Measurements from ENCODE around the gene ME3.
"Not testable (repeated sequence)": the region's sequence is repeated elsewhere in the genome, so short reads cannot be mapped to it uniquely, and the experiment has no call there.

Gene ME3

DNA sequence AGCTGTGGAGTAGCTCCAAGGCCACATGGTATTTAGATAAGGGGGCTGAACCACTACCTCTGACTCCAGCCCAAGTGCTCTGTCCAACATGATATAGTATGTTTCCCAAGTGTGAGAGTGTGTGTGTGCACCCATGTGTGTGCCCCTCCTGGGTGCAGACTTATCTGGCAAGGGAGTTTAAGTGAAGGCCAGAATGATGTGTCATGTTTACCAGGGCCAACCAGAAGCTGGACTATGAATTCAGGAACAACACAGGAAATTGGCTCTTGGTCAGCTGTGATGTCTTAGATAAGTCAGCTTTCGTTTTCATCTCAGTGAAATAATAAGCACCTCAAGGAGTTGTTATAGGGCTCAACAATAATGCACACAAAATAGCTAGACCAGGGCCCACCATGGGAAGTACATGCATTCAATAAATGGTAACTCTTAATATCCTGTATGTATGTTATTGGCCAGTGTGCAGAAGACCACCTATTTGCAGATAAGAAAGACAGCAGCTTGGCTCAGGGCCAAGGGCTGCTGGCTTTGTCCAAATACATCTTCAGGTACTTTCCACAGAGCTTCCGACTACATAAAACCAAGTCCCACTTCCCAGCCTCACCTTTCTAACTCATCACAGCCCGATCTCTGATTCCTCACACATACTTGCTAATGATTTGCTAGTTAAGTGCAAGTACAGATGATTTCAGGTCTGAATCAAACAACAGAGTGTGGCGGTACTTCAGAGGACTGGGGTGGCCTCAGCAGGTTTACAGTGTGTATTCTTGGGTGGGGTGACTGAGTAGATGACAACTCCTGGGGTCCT is 120.9 kb downstream of the ME3 start:
- DNase-seq: no peak

GRCh38 chr11:86550757-86551156 is 121.7 kb downstream of the ME3 start:
- DNase-seq: no peak

DNA sequence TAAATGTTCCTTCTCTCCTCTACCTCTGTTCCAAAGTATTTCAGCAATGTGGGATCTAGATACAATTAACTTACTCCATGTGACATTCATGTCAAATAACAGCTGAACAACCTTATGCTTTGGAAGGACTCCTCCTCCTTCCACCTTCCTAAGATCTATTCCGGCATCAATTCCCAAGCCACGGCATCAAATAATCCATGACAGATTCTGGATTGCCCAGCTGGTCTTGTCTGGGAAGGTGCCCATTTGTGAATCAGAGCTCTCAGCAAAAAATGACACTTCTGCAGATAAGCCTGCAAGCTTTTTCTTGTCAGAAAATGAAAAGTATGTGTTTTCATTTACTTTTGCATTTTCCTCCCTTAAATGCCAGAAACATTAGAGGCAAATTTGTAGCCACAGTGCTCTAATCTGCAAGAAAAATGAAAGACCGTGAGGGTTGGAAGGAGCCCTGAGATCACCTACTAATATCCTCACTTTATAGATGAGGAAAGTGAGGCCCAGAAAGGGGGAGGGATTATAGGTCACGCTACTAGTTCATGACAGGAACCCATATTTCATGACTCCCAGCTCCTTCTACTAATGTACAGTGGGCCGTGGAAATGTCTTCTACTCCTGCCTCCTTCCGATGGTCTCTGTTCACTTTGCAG is 124.0 kb downstream of the ME3 start:
- no peak for DNase-seq

DNA sequence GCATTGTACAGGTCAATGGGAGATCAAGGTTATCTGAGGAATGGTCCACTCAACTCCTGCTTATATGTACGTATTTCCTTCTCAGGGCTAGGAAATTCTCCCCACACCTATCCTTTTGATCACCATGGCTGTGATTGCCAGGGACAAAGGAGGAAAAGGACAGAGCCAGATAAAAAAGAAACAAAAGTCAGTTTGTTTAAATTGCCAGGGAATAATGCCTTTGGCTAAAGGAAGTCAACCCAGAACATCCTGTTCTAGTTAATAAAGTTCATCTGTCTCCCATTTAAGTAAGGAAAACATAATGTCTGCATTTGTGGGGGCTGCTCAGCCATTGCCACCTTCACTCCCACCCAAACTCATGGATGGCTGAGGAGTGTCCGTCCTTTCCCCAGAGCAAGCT is 124.7 kb downstream of the ME3 start:
- no peak for DNase-seq

- DNase-seq: not testable (repeated sequence)
These were observed 131.1 kb downstream of the ME3 start for GRCh38 chr11:86541299-86541698.

DNA sequence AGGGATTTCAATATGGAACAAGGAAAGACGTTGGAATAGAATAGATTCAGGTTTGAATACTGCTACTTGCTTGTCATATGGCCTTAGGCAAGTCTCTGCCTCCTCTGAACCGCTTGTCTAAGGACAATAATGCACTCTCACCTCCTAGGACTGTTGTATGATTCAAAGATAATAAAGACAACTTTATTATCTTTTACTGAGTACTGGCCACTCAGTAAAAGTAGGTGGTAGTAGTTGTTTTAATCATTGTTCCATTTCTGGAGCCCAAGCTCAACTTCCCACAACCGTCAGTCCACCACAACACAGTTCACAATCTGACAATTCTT is 134.2 kb downstream of the ME3 start:
- DNase-seq: no peak

DNA sequence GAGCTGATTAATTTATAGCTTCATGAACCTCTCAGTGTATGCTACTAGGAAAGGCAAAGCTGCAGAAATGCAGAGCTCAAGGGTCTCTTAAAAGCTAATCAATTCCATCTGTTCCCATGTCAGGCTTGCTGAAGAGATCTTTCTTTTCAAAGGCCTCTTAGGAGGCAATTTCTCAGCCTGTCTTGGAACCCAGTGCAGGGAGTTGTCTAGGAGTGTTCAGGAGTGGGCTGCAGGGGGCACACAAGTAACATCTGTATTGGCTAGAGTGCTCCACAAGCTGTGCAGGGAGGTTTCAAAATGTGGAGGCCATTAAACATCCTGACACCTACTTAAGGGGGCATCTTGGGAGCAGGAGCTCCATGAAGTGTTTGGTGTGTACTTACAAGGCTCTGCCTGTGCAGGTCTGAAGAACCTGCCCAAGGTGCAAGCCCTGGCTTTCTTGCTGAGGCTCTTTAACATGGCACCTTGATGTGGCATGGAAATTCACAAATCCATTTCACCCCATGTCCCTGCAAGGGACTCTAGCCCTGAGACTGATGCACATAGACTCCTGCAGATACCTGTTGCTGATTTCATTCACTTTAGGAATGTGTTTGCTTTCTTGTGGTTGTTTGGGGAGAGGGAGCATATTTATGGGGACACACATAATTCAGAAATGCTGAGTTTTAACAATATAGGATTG is 134.7 kb downstream of the ME3 start:
- no peak for DNase-seq

- no peak for DNase-seq
These were observed 136.6 kb downstream of the ME3 start for GRCh38 chr11:86535773-86536172.

DNA sequence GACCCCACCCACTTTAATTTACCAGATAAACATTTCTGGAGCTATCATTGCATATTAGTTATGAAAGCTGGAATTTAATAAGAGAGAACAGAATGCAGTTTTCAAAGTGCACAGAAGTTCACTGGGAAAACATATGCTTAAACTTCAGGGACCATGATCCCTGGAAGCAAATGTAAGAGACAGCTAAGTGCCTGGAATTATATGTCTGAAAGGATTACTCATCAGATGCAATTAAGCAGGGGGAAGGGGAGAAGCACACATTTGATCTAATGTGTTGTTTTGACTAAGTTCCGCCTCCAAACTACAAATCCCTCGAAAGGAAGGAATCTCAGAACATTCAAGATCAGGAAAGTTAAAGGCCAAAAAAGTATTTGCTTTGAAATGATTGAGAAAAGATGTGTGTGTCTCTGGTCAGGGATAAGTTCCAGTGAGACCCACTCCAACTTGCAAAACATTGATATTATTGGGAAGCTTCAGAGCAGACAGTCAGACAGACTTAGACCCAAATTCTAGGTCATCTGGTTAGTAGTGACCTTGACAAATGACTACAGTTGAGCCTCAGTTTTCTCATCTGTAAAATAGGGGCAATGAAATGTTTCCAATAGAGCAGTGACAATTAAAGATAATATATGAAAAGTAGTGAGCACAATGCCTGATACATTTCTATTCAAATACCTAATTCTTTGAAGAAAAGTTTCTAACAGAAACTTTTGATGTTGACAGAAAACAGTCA is 147.6 kb downstream of the ME3 start:
- no peak for DNase-seq

- no peak for DNase-seq
These were observed 148.4 kb downstream of the ME3 start for GRCh38 chr11:86523738-86524619.

DNA sequence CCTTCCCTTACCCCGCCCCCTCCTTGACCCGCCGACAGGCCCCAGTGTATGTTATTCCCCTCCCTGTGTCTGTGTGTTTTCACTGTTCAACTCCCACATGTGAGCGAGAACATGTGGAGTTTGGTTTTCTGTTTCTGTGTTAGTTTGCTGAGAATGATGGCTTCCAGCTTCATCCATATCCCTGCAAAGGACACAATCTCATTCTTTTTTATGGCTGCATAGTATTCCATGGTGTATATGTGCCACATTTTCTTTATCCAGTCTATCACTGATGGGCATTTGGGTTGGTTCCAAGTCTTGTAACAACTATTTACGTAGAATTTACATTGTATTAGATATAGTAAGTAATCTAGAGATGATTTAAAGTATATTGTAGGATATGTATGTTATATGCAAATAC is 149.9 kb downstream of the ME3 start:
- DNase-seq: not testable (repeated sequence)

- DNase-seq: no peak
These were observed 153.1 kb downstream of the ME3 start for GRCh38 chr11:86519064-86519911.

GRCh38 chr11:86518211-86518610 is 154.2 kb downstream of the ME3 start:
- no peak for DNase-seq

- DNase-seq: no peak
These were observed 154.9 kb downstream of the ME3 start for GRCh38 chr11:86517557-86517956.

DNA sequence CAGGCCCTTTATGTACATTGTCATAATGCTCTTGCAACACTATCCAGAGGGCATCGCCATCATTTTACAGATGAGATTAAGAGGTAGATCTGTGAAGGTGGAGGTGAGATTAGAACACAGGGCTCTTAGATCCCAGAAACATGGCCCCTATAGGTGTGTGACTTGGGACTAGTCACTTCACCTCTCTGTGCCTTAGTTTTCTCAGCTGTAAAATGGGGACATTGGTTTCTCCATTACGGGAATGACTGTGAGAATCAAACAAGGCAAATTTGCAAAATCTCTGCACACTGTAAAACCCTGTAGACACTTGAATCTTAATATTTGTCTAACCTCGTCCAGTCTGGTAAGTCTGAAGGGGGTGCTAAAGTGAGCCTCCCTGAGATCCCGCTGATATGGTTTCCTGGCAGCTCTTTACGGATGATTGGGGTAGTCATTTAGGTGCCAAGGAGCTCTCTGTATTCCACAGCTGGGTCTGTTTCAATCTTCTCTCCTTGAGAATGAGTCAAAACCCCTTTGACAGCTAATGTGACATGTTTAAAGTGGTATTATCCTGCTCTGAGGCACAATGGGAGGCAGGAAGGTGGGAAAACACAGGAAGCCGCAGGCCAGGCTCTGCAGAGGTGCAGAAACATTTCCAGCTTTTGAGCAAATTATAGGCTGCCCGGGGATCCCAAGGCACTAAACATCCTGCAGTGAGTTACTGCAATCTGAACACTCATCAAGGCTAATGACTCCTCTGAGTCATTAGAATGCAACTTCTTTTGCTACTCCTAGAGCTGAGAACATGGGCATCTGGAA is 156.9 kb downstream of the ME3 start:
- DNase-seq: no peak

DNA sequence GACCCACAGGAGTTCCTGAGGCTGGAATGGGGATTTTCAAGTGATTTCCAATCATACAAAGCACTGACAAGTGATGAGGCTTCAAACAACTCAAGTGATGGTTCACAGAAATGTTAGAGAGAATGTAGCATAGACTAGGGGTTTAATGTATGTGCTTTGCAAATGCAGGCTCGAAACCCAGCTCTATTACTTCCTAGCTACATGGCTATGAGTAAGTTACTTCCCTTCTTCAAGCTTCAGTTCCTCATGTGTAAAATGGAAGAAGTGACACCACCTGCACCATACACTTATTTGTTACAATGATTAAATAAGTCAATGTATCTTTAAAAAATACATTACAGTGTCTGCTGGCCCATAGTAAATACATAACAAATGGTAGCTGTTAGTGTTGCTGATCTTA is 158.0 kb downstream of the ME3 start:
- no peak for DNase-seq

DNA sequence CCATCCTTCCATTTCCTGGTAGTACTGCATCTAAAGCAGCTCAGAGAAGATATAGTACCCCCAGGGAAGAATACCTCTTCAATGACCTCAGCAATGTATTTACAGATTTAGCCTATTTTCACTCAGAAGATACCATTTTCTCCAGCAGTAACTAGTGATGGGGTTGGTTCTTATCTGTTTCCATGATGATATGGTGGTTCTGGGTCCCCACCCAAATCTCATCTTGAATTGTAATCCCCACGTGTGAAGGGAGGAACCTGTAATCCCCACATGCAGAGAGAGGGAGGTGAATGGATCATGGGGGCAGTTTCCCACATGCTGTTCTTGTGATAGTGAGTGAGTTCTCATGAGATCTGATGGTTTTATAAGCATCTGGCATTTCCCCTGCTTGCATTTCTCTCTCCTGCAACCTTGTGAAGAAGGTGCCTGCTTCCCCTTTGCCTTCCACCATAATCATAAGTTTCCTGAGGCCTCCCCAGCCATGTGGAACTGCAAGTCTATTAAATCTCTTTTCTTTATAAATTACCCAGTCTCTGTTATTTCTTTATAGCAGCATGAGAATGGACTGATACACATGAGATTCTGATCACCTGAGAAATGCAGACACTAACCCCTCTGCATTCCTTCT is 158.6 kb downstream of the ME3 start:
- DNase-seq: no peak

DNA sequence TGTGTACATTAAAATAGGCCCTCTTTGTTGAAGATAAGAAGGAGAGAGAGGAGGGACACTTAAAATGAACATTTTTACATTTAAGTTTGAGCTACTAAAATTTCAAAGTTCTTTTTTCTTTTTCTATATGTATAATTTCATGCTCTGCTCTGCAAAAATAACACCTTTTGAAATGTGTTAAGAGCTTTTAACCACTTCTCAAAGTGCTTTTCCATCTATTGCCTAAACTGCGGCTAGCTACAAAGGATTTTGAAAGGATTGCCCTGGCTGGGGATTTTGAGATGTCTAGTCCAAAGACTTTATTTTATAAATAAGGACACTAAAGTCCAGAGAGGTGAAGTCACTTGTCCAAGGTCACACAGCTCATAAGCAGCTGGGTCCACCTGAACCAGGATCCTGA is 159.3 kb downstream of the ME3 start:
- DNase-seq: no peak

GRCh38 chr11:86511086-86511551 is 161.3 kb downstream of the ME3 start:
- no peak for DNase-seq

DNA sequence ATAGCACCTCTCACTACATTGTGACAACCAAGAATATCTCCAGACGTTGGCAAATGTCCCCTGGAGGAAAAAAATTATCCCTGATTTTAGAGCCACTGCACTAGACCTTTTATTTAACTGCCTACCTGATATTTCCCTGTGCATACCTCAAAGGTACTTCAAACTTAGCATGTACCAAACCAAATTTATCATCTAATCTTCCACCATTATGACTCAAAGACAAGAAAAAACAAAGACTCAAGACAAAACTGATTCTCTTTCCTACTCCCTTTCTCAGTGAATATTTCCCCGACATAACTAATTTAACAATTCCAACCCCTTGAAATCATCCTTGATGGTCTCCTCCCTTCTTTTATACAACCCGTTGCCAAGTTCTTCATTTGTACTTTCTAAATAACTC is 161.7 kb downstream of the ME3 start:
- DNase-seq: no peak
